HEK293 (cell line): ENCODE measurements around the gene ZFP62.
A peak's percentile ranks its signal among the peaks of the same experiment; 100 is the strongest.

Experiments
- CTCF ChIA-PET: fragments of 350-600 bp; formaldehyde crosslinking; extraction: SDS; loops from one replicate; lab custom pipeline; 2021; ENCODE audit warnings: antibody characterized with exemption; lab: Yijun Ruan, JAX
- POLR2A ChIA-PET: fragments of 300-600 bp; formaldehyde crosslinking; extraction: SDS; loops from one replicate; lab custom pipeline; 2020; ENCODE audit warnings: antibody characterized with exemption, inconsistent platforms; lab: Yijun Ruan, JAX
- H3K27ac ChIP-seq: fragments of 200-500 bp; sonication (Bioruptor generic); 2 replicates; pipeline ENCODE4 v1.5.1; 2014; ENCODE audit warnings: low read depth, low read length, control low read depth, inconsistent platforms; ENCODE audit errors: extremely low read depth
- H3K36me3 ChIP-seq, 2 experiments: fragments of 200-500 bp in 1 of 2; sonication (Bioruptor generic) in 1 of 2; 1 replicate in 1 of 2; 2 replicates in 1 of 2; pipeline ENCODE4 v1.5.1; 2014 to 2017; ENCODE audit warnings: inconsistent platforms in 2 of 2, low read length in 2 of 2; ENCODE audit not compliant: control insufficient read depth in 2 of 2, insufficient read depth in 1 of 2
- H3K4me1 ChIP-seq: fragments of 200-500 bp; sonication (Bioruptor generic); 2 replicates; pipeline ENCODE4 v1.5.1; 2014; ENCODE audit warnings: mild to moderate bottlenecking, low read length, inconsistent platforms; ENCODE audit not compliant: control insufficient read depth, insufficient read depth
- H3K4me3 ChIP-seq: 2 replicates; pipeline ENCODE4 v1.5.1; 2011; ENCODE audit warnings: low read depth, mild to moderate bottlenecking, control low read depth, low read length, moderate library complexity
- H3K9me3 ChIP-seq: fragments of 200-500 bp; sonication (Bioruptor generic); 2 replicates; pipeline ENCODE4 v1.5.1; 2014; ENCODE audit warnings: low read depth, low read length, inconsistent platforms; ENCODE audit not compliant: control insufficient read depth, insufficient read depth
- EGR2 ChIP-seq: fragments of 450-650 bp; formaldehyde crosslinking; IDR thresholded peaks from 2 replicates; pipeline ENCODE4 v1.5.1; 2016; ENCODE audit warnings: low read depth, missing biosample characterization, missing genetic modification characterization
- FEZF1 ChIP-seq: fragments of 450-650 bp; formaldehyde crosslinking; IDR thresholded peaks from 2 replicates; pipeline ENCODE4 v1.5.1; 2016; ENCODE audit warnings: missing biosample characterization, missing genetic modification characterization
- GLIS1 ChIP-seq: fragments of 450-650 bp; formaldehyde crosslinking; IDR thresholded peaks from 2 replicates; pipeline ENCODE4 v1.5.1; 2016; ENCODE audit warnings: missing biosample characterization, missing genetic modification characterization
- GLIS2 ChIP-seq: fragments of 450-650 bp; formaldehyde crosslinking; IDR thresholded peaks from 2 replicates; pipeline ENCODE4 v1.5.1; 2016; ENCODE audit warnings: missing biosample characterization, missing genetic modification characterization
- KLF1 ChIP-seq: fragments of 450-650 bp; formaldehyde crosslinking; IDR thresholded peaks from 2 replicates; pipeline ENCODE4 v1.5.1; 2016; ENCODE audit warnings: missing biosample characterization, missing genetic modification characterization
- KLF9 ChIP-seq: fragments of 450-650 bp; formaldehyde crosslinking; IDR thresholded peaks from 2 replicates; pipeline ENCODE4 v1.5.1; 2016; ENCODE audit warnings: missing biosample characterization, missing genetic modification characterization, low read depth
- PATZ1 ChIP-seq: fragments of 450-650 bp; formaldehyde crosslinking; IDR thresholded peaks from 2 replicates; pipeline ENCODE4 v1.5.1; 2016; ENCODE audit warnings: missing biosample characterization, missing genetic modification characterization
- PRDM4 ChIP-seq: fragments of 450-650 bp; formaldehyde crosslinking; IDR thresholded peaks from 2 replicates; pipeline ENCODE4 v1.5.1; 2017; ENCODE audit warnings: missing biosample characterization, missing genetic modification characterization
- SETDB1 ChIP-seq: IDR thresholded peaks from one replicate; pipeline ENCODE4 v1.6.1; 2017; ENCODE audit warnings: mild to moderate bottlenecking, low read length, moderate library complexity, mixed read lengths; ENCODE audit not compliant: insufficient read length
- SP3 ChIP-seq: fragments of 450-650 bp; formaldehyde crosslinking; IDR thresholded peaks from 2 replicates; pipeline ENCODE4 v1.5.1; 2016; ENCODE audit warnings: missing biosample characterization, missing genetic modification characterization
- WT1 ChIP-seq: fragments of 450-650 bp; formaldehyde crosslinking; IDR thresholded peaks from 2 replicates; pipeline ENCODE4 v1.5.1; 2016; ENCODE audit warnings: missing biosample characterization, missing genetic modification characterization
- ZBTB20 ChIP-seq: fragments of 450-650 bp; formaldehyde crosslinking; IDR thresholded peaks from 2 replicates; pipeline ENCODE4 v1.5.1; 2016; ENCODE audit warnings: missing biosample characterization, missing genetic modification characterization
- ZBTB48 ChIP-seq: fragments of 450-650 bp; formaldehyde crosslinking; IDR thresholded peaks from 2 replicates; pipeline ENCODE4 v1.5.1; 2016; ENCODE audit warnings: missing biosample characterization, missing genetic modification characterization
- ZBTB6 ChIP-seq: fragments of 450-650 bp; formaldehyde crosslinking; IDR thresholded peaks from 2 replicates; pipeline ENCODE4 v1.5.1; 2017; ENCODE audit warnings: missing biosample characterization, missing genetic modification characterization
- ZBTB7A ChIP-seq: fragments of 450-650 bp; formaldehyde crosslinking; IDR thresholded peaks from 2 replicates; pipeline ENCODE4 v1.5.1; 2016; ENCODE audit warnings: low read depth, missing biosample characterization, missing genetic modification characterization
- ZFP37 ChIP-seq: fragments of 450-650 bp; formaldehyde crosslinking; IDR thresholded peaks from 2 replicates; pipeline ENCODE4 v1.5.1; 2016; ENCODE audit warnings: missing biosample characterization, missing genetic modification characterization
- ZNF133 ChIP-seq: fragments of 450-650 bp; formaldehyde crosslinking; IDR thresholded peaks from 2 replicates; pipeline ENCODE4 v1.5.1; 2016; ENCODE audit warnings: missing biosample characterization, missing genetic modification characterization
- ZNF366 ChIP-seq: fragments of 450-650 bp; formaldehyde crosslinking; conservative IDR thresholded peaks from 2 replicates; pipeline ENCODE4 v1.5.1; 2016; ENCODE audit warnings: missing biosample characterization, missing genetic modification characterization
- ZNF544 ChIP-seq: fragments of 450-650 bp; formaldehyde crosslinking; IDR thresholded peaks from 2 replicates; pipeline ENCODE4 v1.5.0; 2017; ENCODE audit warnings: missing biosample characterization, missing genetic modification characterization
- ZNF596 ChIP-seq: fragments of 450-650 bp; IDR thresholded peaks from 2 replicates; pipeline ENCODE4 v1.5.0; 2018; ENCODE audit warnings: missing biosample characterization, mild to moderate bottlenecking, missing genetic modification characterization, moderate library complexity
- ZNF707 ChIP-seq: fragments of 450-650 bp; formaldehyde crosslinking; IDR thresholded peaks from 2 replicates; pipeline ENCODE4 v1.5.1; 2016; ENCODE audit warnings: missing biosample characterization, missing genetic modification characterization
- TF ChIP-seq, protein P1 (sequence below): fragments of 450-650 bp; formaldehyde crosslinking; IDR thresholded peaks from 2 replicates; pipeline ENCODE4 v1.5.1; 2017; ENCODE audit warnings: missing biosample characterization, missing genetic modification characterization
- TF ChIP-seq, protein P2 (sequence below): fragments of 450-650 bp; formaldehyde crosslinking; IDR thresholded peaks from 2 replicates; pipeline ENCODE4 v1.5.1; 2017; ENCODE audit warnings: missing biosample characterization, missing genetic modification characterization

Gene ZFP62

GRCh38 chr5:180816608-180817534 lies 44.2 kb downstream of the ZFP62 start:
- no peaks in the 10 kb centered on the region for H3K9me3 ChIP-seq
- peak overlapping the region; percentile 67 for H3K27ac ChIP-seq
- ChIA-PET CTCF (interaction anchor here (0.7 to 0.9 kb wide), 2 partner anchors 16 to 295 kb away, joined by 3 read pairs; no protein-coding TSS in a partner anchor), POLR2A (interaction anchor here (0.9 kb wide), 2 partner anchors 44 to 270 kb away, joined by 3 read pairs; partner anchors contain the start of gene ZFP62)
- no peak overlapping the region for H3K4me3 ChIP-seq
- H3K36me3 ChIP-seq, result no peaks in the 10 kb centered on the region
- H3K4me1 ChIP-seq, result peaks cover 22% of the 10 kb centered on the region
- no peak for TF ChIP-seq ZBTB6 (tag by site-specific recombination)
- peak; percentile 24; the same call in 1 of the 2 replicates for TF ChIP-seq WT1 (tag by site-specific recombination)
- TF ChIP-seq SETDB1, result no peak
- TF ChIP-seq ZBTB7A (tag by site-specific recombination), result no peak
- peak; percentile 37; the same call in 1 of the 2 replicates for TF ChIP-seq ZNF366 (tag by site-specific recombination)
- peak; percentile 45; the same call in 1 of the 2 replicates for TF ChIP-seq ZBTB20 (tag by site-specific recombination)
- peak; percentile 20; the same call in 1 of the 2 replicates for TF ChIP-seq SP3 (tag by site-specific recombination)
- no peak for TF ChIP-seq KLF9 (tag by site-specific recombination)
- TF ChIP-seq ZNF133 (tag by site-specific recombination), result no peak
- TF ChIP-seq, protein P1, sequence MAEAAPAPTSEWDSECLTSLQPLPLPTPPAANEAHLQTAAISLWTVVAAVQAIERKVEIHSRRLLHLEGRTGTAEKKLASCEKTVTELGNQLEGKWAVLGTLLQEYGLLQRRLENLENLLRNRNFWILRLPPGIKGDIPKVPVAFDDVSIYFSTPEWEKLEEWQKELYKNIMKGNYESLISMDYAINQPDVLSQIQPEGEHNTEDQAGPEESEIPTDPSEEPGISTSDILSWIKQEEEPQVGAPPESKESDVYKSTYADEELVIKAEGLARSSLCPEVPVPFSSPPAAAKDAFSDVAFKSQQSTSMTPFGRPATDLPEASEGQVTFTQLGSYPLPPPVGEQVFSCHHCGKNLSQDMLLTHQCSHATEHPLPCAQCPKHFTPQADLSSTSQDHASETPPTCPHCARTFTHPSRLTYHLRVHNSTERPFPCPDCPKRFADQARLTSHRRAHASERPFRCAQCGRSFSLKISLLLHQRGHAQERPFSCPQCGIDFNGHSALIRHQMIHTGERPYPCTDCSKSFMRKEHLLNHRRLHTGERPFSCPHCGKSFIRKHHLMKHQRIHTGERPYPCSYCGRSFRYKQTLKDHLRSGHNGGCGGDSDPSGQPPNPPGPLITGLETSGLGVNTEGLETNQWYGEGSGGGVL (tag by site-specific recombination), result peak; percentile 94
- TF ChIP-seq FEZF1, result 0 out of 2 replicates have a peak, but pooled peaks have one; percentile 7
- 0 out of 2 replicates have a peak, but pooled peaks have one; percentile 43 for TF ChIP-seq ZBTB48 (tag by site-specific recombination)
- TF ChIP-seq ZNF707 (tag by site-specific recombination), result no peak
- TF ChIP-seq PATZ1 (tag by site-specific recombination), result peak; percentile 61; the same call in 1 of the 2 replicates
- TF ChIP-seq, protein P2, sequence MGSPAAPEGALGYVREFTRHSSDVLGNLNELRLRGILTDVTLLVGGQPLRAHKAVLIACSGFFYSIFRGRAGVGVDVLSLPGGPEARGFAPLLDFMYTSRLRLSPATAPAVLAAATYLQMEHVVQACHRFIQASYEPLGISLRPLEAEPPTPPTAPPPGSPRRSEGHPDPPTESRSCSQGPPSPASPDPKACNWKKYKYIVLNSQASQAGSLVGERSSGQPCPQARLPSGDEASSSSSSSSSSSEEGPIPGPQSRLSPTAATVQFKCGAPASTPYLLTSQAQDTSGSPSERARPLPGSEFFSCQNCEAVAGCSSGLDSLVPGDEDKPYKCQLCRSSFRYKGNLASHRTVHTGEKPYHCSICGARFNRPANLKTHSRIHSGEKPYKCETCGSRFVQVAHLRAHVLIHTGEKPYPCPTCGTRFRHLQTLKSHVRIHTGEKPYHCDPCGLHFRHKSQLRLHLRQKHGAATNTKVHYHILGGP, result no peak
- 0 out of 2 replicates have a peak, but pooled peaks have one; percentile 22 for TF ChIP-seq GLIS2 (tag by site-specific recombination)
- no peak for TF ChIP-seq ZNF596
- 0 out of 2 replicates have a peak, but pooled peaks have one; percentile 23 for TF ChIP-seq KLF1
- TF ChIP-seq ZFP37 (tag by site-specific recombination), result no peak
- peak; percentile 94 for TF ChIP-seq GLIS1 (tag by site-specific recombination)
- TF ChIP-seq ZNF544 (tag by site-specific recombination), result no peak
- TF ChIP-seq PRDM4 (tag by site-specific recombination), result 0 out of 2 replicates have a peak, but pooled peaks have one; percentile 10
- no peak for TF ChIP-seq EGR2
